ENCODE data around the gene PDAP1. TPM values are rescaled to one million over a fixed set of nuclear protein-coding genes. Genes with fewer than 3 reads are reported as not detected.

Gene PDAP1
- total and polyA plus RNA-seq, 2 of the 4 experiments (the other 2 are of a cell fraction) = 40.3 to 193 TPM

Other genes starting within 250 kb of the PDAP1 start
- not detected in 2 replicates for gene KPNA7, start 200.5 kb downstream of the PDAP1 start, total RNA-seq (2012; rRNA removed)
- gene KPNA7, start 200.5 kb downstream of the PDAP1 start, polyA plus RNA-seq (2012; rRNA removed) = not detected in 2 replicates
- 0.18 and 0.28 TPM in 2 replicates for gene MYH16, start 135.8 kb downstream of the PDAP1 start, total RNA-seq (2012; rRNA removed)
- gene MYH16, start 135.8 kb downstream of the PDAP1 start, polyA plus RNA-seq (2012; rRNA removed) = 0.03 and 0.09 TPM in 2 replicates
- gene ARPC1A, start 82.7 kb downstream of the PDAP1 start, total RNA-seq (2012; rRNA removed) = 321 and 327 TPM in 2 replicates
- 253 and 260 TPM in 2 replicates for gene ARPC1A, start 82.7 kb downstream of the PDAP1 start, polyA plus RNA-seq (2012; rRNA removed)
- 243 and 351 TPM in 2 replicates for gene ARPC1B, start 33.9 kb downstream of the PDAP1 start, total RNA-seq (2012; rRNA removed)
- gene ARPC1B, start 33.9 kb downstream of the PDAP1 start, polyA plus RNA-seq (2012; rRNA removed) = 488 and 548 TPM in 2 replicates
- gene BUD31, start 372 bp upstream of the PDAP1 start, total RNA-seq (2012; rRNA removed) = 72.6 and 111 TPM in 2 replicates
- 94.2 and 97.2 TPM in 2 replicates for gene BUD31, start 372 bp upstream of the PDAP1 start, polyA plus RNA-seq (2012; rRNA removed)
- gene PTCD1, start 30.2 kb upstream of the PDAP1 start, total RNA-seq (2012; rRNA removed) = 2.2 and 2.8 TPM in 2 replicates
- 4.0 and 4.7 TPM in 2 replicates for gene PTCD1, start 30.2 kb upstream of the PDAP1 start, polyA plus RNA-seq (2012; rRNA removed)
- gene CPSF4, start 30.3 kb upstream of the PDAP1 start, total RNA-seq (2012; rRNA removed) = 23.8 and 23.9 TPM in 2 replicates
- 38.5 and 44.9 TPM in 2 replicates for gene CPSF4, start 30.3 kb upstream of the PDAP1 start, polyA plus RNA-seq (2012; rRNA removed)
- gene ATP5MF, start 57.6 kb upstream of the PDAP1 start, total RNA-seq (2012; rRNA removed) = 559 and 1,184 TPM in 2 replicates
- 1,472 and 2,029 TPM in 2 replicates for gene ATP5MF, start 57.6 kb upstream of the PDAP1 start, polyA plus RNA-seq (2012; rRNA removed)
- gene ZNF789, start 64.3 kb upstream of the PDAP1 start, total RNA-seq (2012; rRNA removed) = 4.2 and 4.8 TPM in 2 replicates
- gene ZNF789, start 64.3 kb upstream of the PDAP1 start, polyA plus RNA-seq (2012; rRNA removed) = 7.4 and 8.9 TPM in 2 replicates
- 22.8 and 24.7 TPM in 2 replicates for gene ZNF394, start 91.7 kb upstream of the PDAP1 start, total RNA-seq (2012; rRNA removed)
- 10.7 and 10.9 TPM in 2 replicates for gene ZNF394, start 91.7 kb upstream of the PDAP1 start, polyA plus RNA-seq (2012; rRNA removed)
- gene ZKSCAN5, start 96.1 kb upstream of the PDAP1 start, total RNA-seq (2012; rRNA removed) = 15.8 and 16.3 TPM in 2 replicates
- 5.4 and 5.5 TPM in 2 replicates for gene ZKSCAN5, start 96.1 kb upstream of the PDAP1 start, polyA plus RNA-seq (2012; rRNA removed)
- gene FAM200A, start 143.5 kb upstream of the PDAP1 start, total RNA-seq (2012; rRNA removed) = 5.9 and 10.3 TPM in 2 replicates
- gene FAM200A, start 143.5 kb upstream of the PDAP1 start, polyA plus RNA-seq (2012; rRNA removed) = 4.5 and 6.0 TPM in 2 replicates
- 49.6 and 56.4 TPM in 2 replicates for gene ZNF655, start 150.0 kb upstream of the PDAP1 start, total RNA-seq (2012; rRNA removed)
- 47.9 and 54.7 TPM in 2 replicates for gene ZNF655, start 150.0 kb upstream of the PDAP1 start, polyA plus RNA-seq (2012; rRNA removed)
- 0.54 and 0.56 TPM in 2 replicates for gene TMEM225B, start 189.7 kb upstream of the PDAP1 start, total RNA-seq (2012; rRNA removed)
- 0.27 and 0.32 TPM in 2 replicates for gene TMEM225B, start 189.7 kb upstream of the PDAP1 start, polyA plus RNA-seq (2012; rRNA removed)
- 9.0 and 9.2 TPM in 2 replicates for gene ZSCAN25, start 208.3 kb upstream of the PDAP1 start, total RNA-seq (2012; rRNA removed)
- gene ZSCAN25, start 208.3 kb upstream of the PDAP1 start, polyA plus RNA-seq (2012; rRNA removed) = 6.2 TPM in 2 replicates

All from IMR-90 (cell line).